GM12891 (cell line): Measurements from ENCODE around the gene RBM34.

ENCODE experiments used
- PAX5 ChIP-seq: IDR thresholded peaks from 2 replicates; pipeline ENCODE4 v1.6.1; 2011; ENCODE audit warnings: low read length, moderate library complexity, mild to moderate bottlenecking; ENCODE audit not compliant: insufficient read depth, severe bottlenecking
- POLR2A ChIP-seq: IDR thresholded peaks from 2 replicates; pipeline ENCODE4 v1.6.1; 2011; ENCODE audit warnings: low read depth, low read length, control low read depth
- POLR2AphosphoS5 ChIP-seq: IDR thresholded peaks from 2 replicates; pipeline ENCODE4 v1.6.1; 2011; ENCODE audit warnings: low read depth, low read length, control low read depth
- POU2F2 ChIP-seq: IDR thresholded peaks from 2 replicates; pipeline ENCODE4 v1.6.1; 2011; ENCODE audit warnings: low read depth, mild to moderate bottlenecking, control low read depth, low read length, moderate library complexity
- SPI1 ChIP-seq: IDR thresholded peaks from 2 replicates; pipeline ENCODE4 v1.6.1; 2011; ENCODE audit warnings: low read depth, low read length, control low read depth
- TAF1 ChIP-seq: IDR thresholded peaks from 2 replicates; pipeline ENCODE4 v1.6.1; 2011; ENCODE audit warnings: low read depth, low read length, control low read depth

- TF ChIP-seq POLR2A: peak; percentile 70
- TF ChIP-seq TAF1: no peak
- TF ChIP-seq POLR2AphosphoS5: peak; percentile 88
- no peak for TF ChIP-seq PAX5
- TF ChIP-seq SPI1: no peak
- TF ChIP-seq POU2F2: 0 out of 2 replicates have a peak, but pooled peaks have one; percentile 12
Observed at GRCh38 chr1:235108185-235108593, 52.9 kb downstream of the RBM34 start.
